Fibroblast of peridontal ligament (primary cell): ENCODE data around the gene KDM5B.

Source experiments
- DNase-seq: peaks from one replicate; pipeline ENCODE4 v3.0.0-alpha.2; 2010; ENCODE audit errors: extremely low read depth

KDM5B gene

DNA sequence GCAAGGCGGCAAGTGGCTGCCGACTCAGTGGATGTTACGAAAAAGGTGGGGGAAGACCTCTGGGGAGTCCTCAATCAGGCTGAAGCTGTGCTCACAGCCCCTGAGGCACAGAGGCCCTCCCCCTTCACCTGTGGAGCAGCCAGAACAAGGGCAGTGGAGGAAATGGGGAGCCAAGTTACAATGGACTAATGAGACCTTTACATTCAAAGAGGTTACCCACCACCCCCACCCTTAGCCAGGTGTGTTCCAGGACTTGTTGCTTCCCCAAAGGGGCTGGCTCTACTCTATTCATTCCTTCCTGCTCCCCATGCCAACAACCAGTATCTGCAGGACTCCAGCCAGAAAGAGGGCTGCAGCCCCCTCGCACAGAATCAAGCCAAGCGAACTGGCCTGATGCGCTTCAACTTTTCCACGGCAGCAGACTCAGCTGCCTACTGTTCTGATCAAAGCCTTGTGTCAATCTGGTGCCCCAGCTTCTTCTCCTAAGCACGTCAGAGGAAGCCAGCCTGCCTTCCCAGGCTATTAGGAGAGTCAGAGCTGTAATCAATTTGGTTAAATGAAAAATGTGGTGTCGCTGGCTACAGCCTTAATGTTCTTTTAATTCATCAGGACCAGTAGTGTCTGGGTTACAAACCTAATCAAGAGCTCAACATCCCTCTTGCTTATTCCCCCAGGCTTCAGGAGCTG lies 96.1 kb downstream of the KDM5B start:
- no peak for DNase-seq

DNA sequence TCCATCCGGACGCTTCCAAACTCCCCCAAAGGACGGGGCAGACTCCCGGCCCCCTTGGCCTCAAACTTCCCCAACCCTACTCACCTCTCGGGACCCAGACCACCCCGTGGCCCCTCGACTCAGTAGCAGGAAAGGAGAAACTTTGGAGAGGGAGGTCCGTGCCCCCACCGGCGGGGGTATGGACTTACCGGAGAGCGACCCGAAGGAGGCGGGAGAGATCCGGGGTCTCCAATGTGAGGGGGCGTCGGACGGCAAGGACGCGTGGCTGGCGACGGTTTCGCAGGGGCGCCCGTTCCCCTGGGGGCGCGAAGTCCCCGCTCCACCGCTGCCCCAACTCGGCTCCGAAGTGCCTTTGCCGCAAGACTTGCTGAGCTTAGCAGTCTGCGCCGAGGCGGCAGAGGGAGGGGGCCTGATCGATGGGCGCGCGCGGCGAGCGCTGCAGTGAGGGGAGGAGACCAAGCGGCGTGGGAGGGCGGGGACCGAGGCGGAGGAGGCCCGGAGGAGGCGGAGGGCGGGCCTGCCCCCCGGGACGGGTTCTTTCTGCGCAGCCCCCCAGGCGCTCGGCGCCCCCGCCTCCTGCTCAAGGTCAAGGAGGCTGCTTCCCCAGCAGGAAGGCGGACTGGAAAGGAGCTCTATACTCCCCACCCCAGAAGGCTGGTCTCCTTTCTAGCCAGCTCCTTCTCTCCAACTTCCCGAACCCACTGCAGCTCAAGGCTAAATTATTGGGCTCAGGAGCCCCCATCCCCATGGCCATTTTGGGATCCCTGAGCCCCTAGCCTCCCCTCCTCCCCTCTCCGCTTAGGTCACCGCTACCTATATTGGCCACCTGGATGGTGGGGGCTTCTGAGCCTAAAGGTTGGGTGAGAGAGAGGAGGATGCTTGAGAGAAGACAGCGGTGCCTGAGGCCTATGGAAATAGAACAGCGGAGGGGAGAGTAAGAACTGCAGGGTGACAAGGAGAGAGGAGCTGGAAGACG lies 97.9 kb downstream of the KDM5B start, which contains the start of gene SYT2:
Gene SYT2 (minus strand): TSS at position 385 of the 976 bp plus-strand sequence. CDS start 104,682 bp downstream, outside the sequence.
- no peak for DNase-seq

DNA sequence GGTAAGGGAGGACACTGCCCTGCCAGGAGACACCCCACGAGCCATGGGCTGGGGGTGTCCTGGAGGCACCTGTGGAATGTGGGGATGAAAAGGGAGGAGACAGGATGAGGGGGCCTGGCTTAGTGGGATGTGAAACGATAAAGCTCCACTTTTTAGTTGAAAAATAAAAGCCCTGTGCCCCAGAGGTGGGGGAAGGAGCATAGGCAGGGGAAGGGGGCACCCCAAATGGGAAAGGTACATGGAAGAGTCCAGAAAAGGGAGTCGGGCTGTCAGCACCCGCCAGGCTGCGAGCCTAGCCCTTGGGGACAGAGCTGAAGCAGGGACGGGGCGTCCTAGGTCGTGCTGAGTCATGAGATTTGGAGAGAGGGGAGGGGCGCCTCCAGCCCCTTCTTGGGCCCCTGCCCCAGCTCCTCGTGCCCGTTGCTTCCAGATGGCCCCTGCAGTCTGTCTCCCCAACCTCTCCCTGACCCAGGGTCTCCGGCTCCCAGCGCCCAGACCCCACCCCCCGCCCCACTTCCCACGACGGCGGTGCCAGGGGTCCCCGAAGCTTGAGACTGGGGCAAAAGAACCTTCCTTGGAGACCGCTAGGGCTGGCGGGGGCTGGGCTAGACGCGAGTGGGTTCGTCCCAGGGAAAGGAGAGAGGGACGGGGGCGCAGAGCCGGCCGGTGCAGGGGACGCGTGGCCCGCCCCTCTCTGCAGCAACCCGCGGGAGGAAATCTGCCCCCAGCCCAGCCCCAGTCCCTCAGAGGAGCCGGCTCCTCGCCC lies 98.8 kb downstream of the KDM5B start:
- no peak for DNase-seq

DNA sequence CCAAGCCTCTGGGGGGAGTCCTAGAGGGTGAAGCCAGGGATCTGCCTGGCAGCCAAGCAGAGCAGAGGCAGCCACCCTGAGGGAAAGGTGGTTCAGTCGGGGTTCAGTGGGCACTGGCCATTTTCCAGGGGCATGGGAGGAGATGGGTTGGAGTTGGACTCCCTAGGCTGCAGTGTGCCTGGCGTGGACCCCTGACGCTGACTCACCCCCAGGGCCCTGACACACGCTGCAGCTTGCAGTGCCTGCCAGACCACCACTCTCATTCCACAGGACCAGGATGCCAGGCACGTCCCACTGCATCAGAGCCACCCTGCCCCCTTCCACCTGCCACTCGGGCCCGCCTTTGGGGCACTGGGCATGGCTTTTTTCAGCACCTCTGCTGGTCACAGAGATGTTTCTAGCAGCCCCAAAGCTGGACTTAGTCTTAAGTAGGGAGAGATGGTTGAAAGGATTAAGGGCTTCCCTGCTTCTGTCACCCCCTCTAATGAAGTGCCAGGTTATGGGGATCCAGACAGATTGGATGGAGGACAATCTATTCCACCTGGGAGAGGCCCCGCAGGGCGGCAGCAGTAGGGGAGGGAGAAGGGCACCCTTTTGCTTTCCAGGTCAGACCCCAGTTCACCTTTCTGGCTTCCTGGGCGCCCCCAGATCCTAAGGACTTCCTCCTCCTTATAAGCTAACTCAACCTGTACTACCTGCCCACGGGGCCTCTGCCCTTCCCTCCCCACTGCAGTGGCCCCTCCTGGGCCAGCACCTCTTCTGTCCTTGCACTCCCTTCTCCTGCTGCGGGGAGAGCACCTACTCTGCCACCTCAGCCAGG lies 99.6 kb downstream of the KDM5B start:
- no peak for DNase-seq

DNA sequence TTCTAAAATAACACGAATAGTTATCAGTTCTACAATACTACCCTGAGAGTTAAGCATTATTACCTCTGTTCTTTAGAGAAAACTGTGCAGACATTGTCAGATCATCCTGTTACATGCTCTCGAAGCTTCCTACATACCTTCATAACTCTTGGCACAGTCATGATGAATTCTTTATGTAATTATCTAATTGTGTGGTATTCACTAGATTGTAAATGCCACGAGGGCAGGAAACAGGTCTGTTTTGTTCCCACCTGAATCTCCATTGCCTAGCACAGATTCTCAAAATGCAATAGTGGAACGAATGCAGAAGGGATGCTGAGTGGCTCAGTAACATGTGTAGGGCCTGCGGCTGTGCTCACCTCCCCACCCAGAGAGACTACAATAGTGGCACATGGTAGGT lies 101.4 kb downstream of the KDM5B start:
- no peak for DNase-seq

DNA sequence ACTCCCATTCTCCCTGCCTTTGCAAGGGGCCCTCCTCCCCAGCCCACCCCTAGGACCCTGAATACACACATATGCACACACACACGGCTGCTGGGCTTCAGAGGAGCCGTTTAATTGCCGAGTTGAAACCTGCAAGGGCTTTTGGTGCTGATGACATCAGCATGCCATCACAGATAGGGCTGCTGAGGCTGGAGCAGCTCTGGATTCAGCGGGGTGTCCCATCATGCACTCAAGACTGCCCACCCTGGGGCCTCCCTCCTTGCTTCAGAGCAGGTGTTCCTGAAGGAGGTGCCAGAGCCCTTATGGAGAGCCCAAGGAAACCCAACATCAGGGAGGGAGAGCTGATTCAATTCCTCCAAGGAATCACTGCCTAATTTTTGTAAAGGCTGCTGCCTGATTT lies 103.6 kb downstream of the KDM5B start:
- DNase-seq: no peak

DNA sequence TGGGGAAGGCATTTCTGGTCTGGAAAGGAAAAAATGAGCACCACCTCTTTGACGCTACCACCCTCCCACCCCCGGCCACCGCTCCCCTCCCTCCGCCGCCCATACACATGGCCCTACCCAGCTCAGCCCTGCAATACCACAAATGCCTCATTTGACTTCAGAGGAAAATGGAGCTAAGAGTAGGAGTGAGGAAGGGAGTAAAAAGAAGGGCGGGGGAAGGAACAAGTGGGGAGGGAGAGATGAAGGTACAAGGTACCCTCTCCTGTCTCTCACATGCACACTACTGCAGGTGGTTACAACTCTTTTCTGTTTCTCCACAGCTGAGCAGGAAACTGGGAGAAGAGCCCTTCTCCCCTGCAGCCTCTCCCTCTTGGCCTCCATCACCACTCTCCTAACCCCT lies 105.0 kb downstream of the KDM5B start:
- DNase-seq: no peak

DNA sequence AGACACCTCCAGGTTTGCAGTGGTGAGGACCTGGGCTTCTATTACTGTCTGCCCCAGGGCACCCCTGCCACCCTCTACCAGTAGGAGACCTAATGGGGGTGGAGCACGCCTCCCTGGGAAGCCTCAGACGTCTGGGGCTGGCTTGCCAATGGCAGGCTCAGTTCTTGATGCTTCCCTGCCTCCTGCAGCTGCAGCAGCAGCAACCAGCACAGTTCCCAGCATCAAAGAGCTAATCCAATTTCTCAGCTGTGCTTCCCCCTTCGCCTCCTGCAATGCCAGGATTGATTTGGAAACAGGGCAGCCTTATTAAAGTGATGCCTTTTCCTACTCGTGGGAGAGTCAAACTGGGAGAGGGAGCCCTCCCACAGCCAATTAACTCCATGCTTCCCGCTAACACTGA lies 106.1 kb downstream of the KDM5B start:
- DNase-seq: no peak

DNA sequence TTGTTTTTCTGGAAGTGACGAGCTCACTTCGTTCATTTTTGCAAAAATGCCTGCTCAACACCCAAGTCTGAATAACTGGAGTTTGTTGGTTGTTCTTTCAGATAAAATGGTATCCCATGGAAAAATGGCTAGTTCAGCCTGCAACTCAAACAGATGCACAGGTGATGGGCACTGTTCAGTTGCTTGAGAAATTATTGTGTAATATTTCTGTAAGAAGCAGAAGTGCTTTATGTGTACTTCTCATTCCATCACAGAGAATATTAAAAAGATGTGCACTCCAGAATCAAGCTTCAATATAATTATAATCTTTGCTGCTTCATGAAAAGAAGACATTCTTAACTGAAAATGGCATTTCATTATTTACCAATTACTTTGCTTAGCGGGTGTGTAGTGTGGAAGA lies 107.0 kb downstream of the KDM5B start:
- no peak for DNase-seq

DNA sequence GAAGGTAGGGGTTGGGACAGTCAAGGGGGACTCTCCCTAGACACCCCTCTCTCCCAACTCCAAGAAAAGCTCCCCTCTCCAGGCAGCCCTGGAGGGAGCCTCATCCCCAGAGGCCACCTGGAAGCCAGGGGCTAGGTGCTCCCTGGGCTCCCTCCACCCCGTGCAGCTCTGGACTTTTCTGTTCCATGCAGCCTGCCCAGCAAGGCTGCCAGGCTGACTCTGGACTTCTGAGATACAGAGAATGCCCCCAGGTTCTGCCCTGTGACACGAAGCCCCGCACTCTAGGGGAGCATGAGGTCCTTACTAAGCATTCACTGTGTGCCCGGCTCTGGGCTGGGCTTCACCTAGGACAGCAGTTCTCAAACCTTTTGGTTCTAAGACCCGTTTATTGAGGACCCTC lies 108.2 kb downstream of the KDM5B start:
- DNase-seq: no peak

DNA sequence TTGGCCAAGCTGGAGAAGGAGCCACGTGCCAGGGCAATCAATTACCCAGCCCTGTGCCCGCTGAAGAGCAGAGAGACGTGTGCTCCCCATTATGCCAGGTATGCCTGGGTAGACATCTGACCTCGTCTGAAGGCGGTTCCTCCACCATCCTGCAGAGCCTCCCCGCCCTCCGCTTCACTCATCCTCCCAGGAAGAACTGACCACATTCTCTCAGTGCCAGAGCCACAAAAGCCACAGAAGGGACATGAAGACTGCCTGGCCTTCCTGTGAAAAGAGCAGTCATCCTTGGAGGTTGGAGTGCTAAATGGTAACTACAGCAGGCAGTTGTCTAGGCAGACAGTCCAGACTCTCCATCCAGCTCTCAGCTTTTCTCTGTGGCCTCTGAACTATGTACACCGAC lies 109.9 kb downstream of the KDM5B start:
- no peak for DNase-seq

DNA sequence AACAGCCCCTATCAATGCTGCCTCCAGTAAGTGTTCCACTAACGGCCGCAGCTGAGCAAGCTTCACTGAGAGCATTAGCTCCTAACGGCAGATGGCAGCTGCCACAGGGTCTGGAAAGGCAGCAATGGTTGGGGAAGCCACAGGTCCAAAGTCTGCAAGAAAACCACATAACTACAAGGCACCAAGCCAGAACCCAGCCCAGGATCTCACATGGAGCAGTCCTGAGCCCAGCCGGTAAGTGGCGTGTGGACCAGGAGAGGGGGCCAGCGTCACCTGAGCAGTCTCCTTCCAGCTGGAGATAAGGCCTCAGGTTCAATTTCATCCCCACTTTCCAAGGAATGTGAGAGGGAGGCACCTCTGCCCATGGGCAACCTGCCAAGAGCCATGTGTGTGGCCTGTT lies 111.2 kb downstream of the KDM5B start:
- DNase-seq: no peak

DNA sequence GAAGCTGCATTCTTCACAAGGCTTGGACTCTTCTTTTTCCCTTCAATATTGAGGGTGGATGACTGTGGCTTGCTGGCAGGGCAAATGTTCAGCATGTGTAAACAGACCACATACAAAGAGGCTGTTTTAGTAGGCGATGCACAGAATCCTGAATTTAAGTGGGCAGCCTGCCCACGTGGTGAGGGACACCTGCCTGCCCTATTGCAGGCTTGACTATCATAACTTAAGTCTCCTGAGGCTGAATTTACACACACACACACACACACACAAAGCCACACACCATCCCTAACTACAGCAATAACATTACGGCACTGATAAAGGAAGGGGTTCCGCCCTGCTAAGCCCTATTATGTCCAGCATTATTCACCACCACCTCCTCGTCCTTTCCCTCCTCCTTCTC lies 113.9 kb downstream of the KDM5B start:
- DNase-seq: no peak

DNA sequence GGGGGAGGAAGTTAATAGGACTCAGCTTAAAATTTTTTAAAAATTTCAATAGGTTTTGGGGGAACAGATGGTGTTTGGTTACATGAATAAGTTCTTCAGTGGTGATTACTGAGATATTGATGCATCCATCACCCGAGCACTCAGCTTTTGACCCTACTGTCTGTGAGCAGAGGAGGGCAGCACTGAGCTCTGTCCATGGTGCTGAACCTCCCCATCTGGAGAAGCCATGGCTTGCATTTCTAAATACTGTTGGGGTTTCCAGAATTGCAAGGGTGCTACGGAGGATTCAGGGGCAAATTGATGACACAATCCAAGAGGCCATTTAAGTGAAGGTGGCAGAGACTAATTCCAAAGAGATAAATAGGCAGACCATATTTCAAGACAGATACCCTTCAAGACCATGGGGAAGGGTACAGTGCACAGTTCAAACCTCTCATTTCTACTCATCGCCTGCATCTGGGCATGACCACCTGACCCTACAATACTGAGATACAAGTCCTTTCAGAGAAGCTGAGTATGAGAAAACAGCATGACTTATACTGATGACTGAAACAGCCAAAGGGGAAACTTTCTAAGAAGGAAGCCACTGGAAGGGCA lies 115.2 kb downstream of the KDM5B start:
- peak; percentile 72 for DNase-seq

DNA sequence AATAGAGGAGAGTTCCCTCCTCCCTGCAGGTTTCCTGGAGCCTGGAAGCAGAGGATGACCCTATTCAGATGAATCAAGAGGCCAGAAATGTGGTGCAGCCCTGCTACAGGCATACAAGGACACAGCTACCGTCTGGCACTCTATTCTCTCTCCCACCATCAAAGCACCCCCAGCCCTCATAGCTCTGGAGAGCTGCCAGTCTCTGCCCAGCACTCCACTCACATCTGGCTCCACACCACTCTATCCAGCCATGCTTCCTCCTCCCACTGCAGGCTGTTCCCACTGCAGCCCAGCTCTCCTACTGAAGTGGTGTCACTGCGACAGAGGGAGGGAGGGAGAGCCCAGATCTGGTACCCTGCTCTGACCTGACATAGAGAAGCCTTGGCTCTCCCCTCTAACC lies 116.4 kb downstream of the KDM5B start:
- no peak for DNase-seq

DNA sequence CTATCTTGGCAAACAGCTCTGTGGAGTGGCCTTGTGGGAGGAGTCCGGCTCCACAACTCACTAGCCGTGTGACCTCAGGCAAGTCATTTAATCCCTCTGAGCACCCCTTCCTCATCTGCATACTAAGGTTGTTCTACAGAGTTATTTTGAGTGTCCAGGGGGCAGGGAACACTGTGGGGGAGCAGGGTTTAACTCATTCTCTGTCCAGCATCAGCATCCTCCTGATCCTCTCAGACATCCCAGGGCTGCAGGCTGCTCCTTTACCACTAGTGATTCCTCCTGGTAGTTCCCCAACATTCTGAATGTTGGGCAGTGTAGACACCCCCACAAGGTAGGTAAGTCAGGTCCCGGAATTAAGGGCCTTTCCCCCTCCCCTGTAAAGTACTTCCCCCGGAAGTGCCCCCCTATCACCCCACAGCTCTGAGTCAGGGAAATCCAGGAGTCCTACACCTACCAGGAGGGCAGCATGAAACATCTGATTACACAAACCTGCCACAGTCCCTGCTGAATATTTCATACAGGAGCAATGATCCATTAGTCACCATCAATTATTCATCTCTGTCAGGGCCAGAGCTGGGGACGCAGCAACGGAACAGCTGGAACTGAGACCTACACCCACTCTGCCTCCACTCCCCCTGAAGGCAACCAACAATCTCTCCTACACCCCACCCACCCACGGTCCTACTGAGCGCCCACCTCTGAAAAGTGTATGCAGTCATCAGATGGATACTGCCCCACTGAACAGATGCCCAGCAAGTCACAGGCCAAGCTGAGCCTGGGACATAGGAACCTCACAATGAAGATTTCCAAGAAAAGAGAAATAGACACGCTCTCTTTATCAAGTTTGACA lies 118.5 kb downstream of the KDM5B start:
- DNase-seq: no peak

DNA sequence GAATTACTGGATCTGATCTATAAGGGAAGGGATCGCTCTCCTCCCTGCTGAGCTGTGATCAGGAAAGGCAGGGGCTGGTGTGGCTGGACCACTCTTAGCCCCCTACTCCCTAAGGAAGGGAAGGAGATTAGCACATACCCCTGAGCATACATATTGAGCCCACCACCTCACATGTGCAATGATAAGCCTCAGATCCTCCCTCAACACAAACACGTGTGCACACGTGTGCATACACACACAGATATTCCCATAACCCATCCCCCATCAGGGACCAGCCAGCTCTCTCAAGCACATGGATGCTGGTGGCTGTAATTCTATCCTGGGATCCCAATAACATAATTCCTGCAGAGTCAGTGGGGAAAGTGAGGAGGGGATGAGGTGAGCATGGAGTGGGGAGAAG lies 119.1 kb downstream of the KDM5B start:
- no peak for DNase-seq

DNA sequence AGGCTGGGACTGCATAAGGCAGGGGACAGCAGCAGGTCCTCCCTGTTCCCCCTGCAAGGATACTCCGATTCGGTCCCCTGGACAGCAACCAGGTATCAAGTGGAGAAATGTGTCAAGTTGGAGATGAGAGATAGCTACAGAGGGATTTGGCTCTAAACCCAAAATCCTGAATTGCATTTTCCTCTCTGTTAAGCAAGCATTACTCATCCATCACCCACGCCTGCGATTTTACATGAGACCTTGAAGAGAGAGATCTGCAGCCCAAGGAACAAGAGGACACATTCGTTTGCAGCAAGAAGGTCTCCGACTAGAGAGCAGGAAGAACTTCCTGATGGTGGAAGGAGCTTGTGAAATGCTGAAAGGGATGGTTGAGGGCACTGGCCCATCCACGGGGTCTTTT lies 119.8 kb downstream of the KDM5B start:
- DNase-seq: no peak

DNA sequence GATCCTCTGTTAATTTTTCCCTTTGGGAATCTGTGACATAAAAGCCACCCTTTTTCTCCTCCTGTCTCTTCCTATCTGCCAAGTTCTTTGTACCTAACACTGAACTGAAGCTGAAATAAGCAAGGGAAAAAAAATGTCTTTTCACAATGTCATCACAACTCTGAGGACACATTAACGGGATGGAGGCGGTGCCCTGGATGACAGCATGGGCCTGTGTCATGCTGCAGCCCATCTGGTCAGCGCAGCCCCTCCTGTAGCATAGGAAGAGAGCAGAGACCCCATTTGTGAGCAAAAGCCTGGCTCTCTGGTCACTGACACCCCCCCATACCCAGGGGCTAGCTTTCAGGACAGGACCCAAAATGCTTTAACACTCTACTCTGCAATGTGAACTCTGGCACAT lies 120.4 kb downstream of the KDM5B start:
- no peak for DNase-seq

DNA sequence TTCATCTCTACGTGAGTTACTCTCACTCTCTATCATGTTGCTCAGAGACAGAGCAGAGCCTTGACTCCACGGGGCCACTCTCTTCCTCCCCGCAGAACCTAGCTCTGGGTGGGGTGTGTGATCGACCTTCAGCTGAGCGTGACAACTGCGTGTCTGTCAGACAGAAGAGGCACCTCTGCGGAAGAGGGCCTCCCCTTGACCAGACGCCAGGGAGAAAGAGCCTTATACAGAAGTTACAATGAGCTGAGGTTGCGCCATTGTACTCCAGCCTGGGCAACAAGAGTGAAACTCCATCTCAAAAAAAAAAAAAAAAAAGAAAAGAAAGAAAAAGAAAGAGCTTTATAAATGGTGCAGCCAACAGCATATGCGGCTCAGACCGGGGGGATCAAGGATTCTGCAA lies 120.9 kb downstream of the KDM5B start:
- DNase-seq: no peak
